ENCODE measurements around the gene RSU1. TPM values are rescaled to one million over a fixed set of nuclear protein-coding genes. Genes with fewer than 3 reads are reported as not detected.

RSU1 gene
- total RNA-seq (2014; rRNA removed; shearing (Covaris generic)) (104 and 109 TPM in 2 replicates), polyA plus RNA-seq (2016; fragmentation: Nextera tagmentation; extraction: Ambion mirVana) (236 and 252 TPM in 2 replicates)

DNA sequence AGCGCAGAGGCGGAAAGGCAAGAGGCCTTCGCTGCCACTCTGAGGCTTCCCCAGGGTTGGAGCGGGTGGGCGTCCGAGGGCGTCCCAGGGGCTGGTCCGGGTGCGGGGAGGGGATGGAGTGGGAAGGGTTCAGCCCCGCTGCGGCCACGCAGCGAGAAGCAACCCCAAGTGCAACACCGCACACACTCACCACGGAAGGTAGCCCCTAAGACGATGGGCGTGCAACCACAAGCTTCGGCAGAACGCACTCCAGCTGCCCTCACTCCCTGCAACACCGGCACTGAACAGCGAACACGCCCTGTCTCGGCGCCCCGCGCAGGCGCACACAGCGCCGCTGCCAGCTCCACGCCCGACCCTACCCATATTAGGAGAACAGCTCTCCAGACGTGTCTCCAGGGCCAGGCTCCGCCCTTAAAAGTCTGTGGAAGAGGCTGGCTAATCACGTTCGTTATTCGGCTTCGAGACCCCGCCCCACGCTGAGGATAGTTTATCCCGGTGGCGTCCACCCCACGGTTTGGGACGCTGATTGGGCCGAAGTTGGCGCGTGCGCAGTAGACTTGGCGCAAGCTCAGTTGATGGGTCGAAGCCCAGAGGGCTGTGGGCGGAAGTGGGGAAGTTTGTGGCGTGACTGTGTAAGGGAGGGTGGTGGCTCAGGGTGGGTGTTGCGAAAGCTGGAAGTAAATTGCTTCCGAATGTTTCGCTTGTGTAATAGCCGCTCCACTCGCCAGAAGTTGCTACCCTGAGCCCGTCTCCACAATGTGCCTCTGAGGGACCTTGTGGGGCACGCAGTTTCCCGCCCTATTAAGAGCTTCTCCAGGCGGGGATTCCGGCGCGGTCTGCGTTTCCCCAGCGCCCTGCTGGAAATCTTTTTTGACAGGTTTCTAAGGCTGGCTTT lies at the start of gene RSU1:
Gene RSU1 (minus strand): TSS at position 300 of the 895 bp plus-strand sequence. CDS start 343 bp downstream, outside the sequence.
- H3K9me3 ChIP-seq (ENCODE audit: low read depth) = no peaks in the 10 kb centered on the region
- peak within 1 kb of the TSS; percentile 95 for H3K27ac ChIP-seq
- in situ Hi-C loops (cut with MboI) = no loop called here
- peak within 1 kb of the TSS; percentile 97 for H2AFZ ChIP-seq
- peak within 1 kb of the TSS; percentile 87 for H3K9ac ChIP-seq
- peak; percentile 100 for DNase-seq
- H3F3A ChIP-seq (ENCODE audit: insufficient read depth) = peaks cover 14% of the 10 kb centered on the region
- H3K36me3 ChIP-seq (ENCODE audit: low read depth) = no peaks in the 10 kb centered on the region
- WGBS, 2 experiments (ENCODE audit: low coverage in 1 of 2, low lambda C conversion rate in 2 of 2, missing lambda C conversion rate in 2 of 2) = 0 to 1% methylated on average over 58 to 65 of the region's 65 CpGs
- H3K79me2 ChIP-seq (ENCODE audit: insufficient read depth) = peaks cover 46% of the 10 kb centered on the region
- H3K4me2 ChIP-seq (ENCODE audit: unreplicated experiment) = peak within 1 kb of the TSS; percentile 99
- no peaks in the 10 kb centered on the region for H3K9me2 ChIP-seq (ENCODE audit: insufficient read depth)
- H4K20me1 ChIP-seq (ENCODE audit: insufficient read depth) = no peaks in the 10 kb centered on the region
- H3K4me3 ChIP-seq = peak within 1 kb of the TSS; percentile 99
- H3K27me3 ChIP-seq (replicated peaks; ENCODE audit: insufficient read depth) = no peaks in the 10 kb centered on the region
- TF ChIP-seq EZH2 (IDR thresholded peaks at IDR 0.05; ENCODE audit: insufficient read depth, poor library complexity, severe bottlenecking) (no peak), EZH2phosphoT487 (IDR thresholded peaks at IDR 0.05; ENCODE audit: insufficient read depth, low read depth) (no peak)
- peaks cover 20% of the 10 kb centered on the region for H3K4me1 ChIP-seq (ENCODE audit: insufficient read depth)

DNA sequence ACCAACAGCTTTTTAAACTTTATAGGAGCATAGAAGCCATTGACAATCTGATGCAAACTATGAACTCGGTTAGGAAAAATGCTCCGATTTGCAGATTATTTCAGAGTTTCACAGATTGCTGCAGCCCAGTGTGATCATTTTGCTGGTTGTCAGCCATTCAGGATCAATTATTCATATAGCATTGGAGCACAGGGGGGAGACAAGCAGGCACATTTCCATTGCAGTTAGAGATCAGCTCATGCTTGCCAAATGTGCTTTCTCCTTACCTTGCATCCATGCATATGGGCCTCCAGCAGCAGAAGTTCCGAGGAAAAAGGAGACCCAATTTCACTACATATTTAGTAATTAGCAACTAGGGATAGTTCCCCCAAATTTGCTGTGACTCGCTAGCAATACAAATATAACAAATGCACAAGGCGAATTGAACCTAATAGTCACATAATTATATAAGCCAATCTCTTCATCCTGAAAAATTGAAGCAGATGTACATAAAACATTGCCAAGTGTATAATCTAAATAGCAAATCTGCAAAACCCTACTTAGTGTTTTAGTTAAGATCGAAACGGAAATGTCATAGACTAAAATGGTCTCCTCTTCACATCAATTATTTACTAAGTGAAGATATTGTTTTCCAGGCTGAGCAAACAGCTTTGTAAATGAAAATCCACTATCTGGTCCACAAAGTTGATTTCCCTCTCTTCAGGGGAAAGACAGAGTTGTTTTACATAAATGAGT lies 49.5 kb upstream of the RSU1 start:
- TF ChIP-seq EZH2 (IDR thresholded peaks at IDR 0.05; ENCODE audit: insufficient read depth, poor library complexity, severe bottlenecking) (no peak), EZH2phosphoT487 (IDR thresholded peaks at IDR 0.05; ENCODE audit: insufficient read depth, low read depth) (no peak)
- Histone ChIP-seq H2AFZ (no peak overlapping the region), H3K27ac (no peak overlapping the region)

DNA sequence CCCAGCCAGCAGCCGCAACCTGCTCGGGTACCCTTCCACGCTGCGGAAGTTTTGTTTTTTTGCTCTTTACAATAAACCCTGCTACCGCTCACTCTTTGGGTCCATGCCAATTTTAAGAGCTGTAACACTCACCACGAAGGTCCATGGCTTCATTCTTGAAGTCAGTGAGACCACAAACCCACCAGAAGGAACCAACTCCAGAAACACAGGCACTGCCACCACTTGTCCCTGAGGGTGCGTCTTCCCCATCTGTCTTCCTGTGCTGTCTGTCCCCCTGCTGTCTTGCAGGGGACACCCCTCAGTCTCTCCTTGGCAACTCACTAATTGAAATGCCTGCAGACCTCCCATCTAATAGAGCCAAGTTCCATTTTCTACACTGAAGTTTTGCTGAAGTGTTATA lies 48.5 kb upstream of the RSU1 start:
- no peaks in the 10 kb centered on the region for H3K36me3 ChIP-seq (ENCODE audit: low read depth)
- H3K4me1 ChIP-seq (ENCODE audit: insufficient read depth) = peaks cover 18% of the 10 kb centered on the region
- peaks cover 17% of the 10 kb centered on the region for H3F3A ChIP-seq (ENCODE audit: insufficient read depth)
- no peaks in the 10 kb centered on the region for H4K20me1 ChIP-seq (ENCODE audit: insufficient read depth)
- H3K9me2 ChIP-seq (ENCODE audit: insufficient read depth) = no peaks in the 10 kb centered on the region
- 90% methylated on average over 7 of the region's 7 CpGs for WGBS, 2 experiments (ENCODE audit: low coverage in 1 of 2, low lambda C conversion rate in 2 of 2, missing lambda C conversion rate in 2 of 2)
- no peaks in the 10 kb centered on the region for H3K9me3 ChIP-seq (ENCODE audit: low read depth)
- in situ Hi-C loops (cut with MboI) = no loop called here
- DNase-seq = no peak
- no peak overlapping the region for H3K4me3 ChIP-seq
- no peak for TF ChIP-seq EZH2 (IDR thresholded peaks at IDR 0.05; ENCODE audit: insufficient read depth, poor library complexity, severe bottlenecking)
- TF ChIP-seq EZH2phosphoT487 (IDR thresholded peaks at IDR 0.05; ENCODE audit: insufficient read depth, low read depth) = no peak
- no peak overlapping the region for H2AFZ ChIP-seq
- no peak overlapping the region for H3K9ac ChIP-seq
- H3K79me2 ChIP-seq (ENCODE audit: insufficient read depth) = no peaks in the 10 kb centered on the region
- H3K27me3 ChIP-seq (replicated peaks; ENCODE audit: insufficient read depth) = no peaks in the 10 kb centered on the region
- no peak overlapping the region for H3K4me2 ChIP-seq (ENCODE audit: unreplicated experiment)
- H3K27ac ChIP-seq = no peak overlapping the region

More for the DNA sequence above, 49.5 kb upstream of the RSU1 start:
- 96 to 97% methylated on average over 7 of the region's 7 CpGs for WGBS, 2 experiments (ENCODE audit: low coverage in 1 of 2, low lambda C conversion rate in 2 of 2, missing lambda C conversion rate in 2 of 2)
- H3K4me1 ChIP-seq (ENCODE audit: insufficient read depth) = peaks cover 18% of the 10 kb centered on the region
- no peaks in the 10 kb centered on the region for H3K36me3 ChIP-seq (ENCODE audit: low read depth)
- peaks cover 17% of the 10 kb centered on the region for H3F3A ChIP-seq (ENCODE audit: insufficient read depth)
- no peak overlapping the region for H3K4me2 ChIP-seq (ENCODE audit: unreplicated experiment)
- H3K4me3 ChIP-seq = no peak overlapping the region
- no peak overlapping the region for H3K9ac ChIP-seq
- H3K9me3 ChIP-seq (ENCODE audit: low read depth) = no peaks in the 10 kb centered on the region
- no peaks in the 10 kb centered on the region for H3K9me2 ChIP-seq (ENCODE audit: insufficient read depth)
- H3K27me3 ChIP-seq (replicated peaks; ENCODE audit: insufficient read depth) = no peaks in the 10 kb centered on the region
- DNase-seq = no peak
- H4K20me1 ChIP-seq (ENCODE audit: insufficient read depth) = no peaks in the 10 kb centered on the region
- no peaks in the 10 kb centered on the region for H3K79me2 ChIP-seq (ENCODE audit: insufficient read depth)
- in situ Hi-C loops (cut with MboI) = no loop called here

DNA sequence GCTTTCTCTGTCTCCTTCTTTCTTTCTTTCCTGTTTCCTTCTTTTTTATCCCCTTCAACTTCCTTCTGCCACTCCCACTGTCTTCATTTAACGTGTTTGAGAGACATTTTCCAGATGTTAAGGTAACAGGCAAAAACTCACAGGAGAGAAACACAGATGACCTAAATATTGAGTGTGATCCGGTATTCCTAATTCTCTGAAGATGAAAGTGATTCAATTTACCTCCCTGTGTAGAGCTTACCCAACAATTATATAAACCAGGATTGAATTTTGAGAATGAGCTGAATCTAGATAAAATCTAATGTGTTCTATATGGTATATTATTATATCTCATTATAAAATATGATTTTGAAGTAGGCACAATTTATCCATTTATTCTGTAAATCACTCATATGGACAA lies 46.5 kb upstream of the RSU1 start:
- Histone ChIP-seq H3K9ac (no peak overlapping the region), H3K9me2 (ENCODE audit: insufficient read depth) (no peaks in the 10 kb centered on the region), H3K4me1 (ENCODE audit: insufficient read depth) (peaks cover 18% of the 10 kb centered on the region), H3K27ac (no peak overlapping the region), H3F3A (ENCODE audit: insufficient read depth) (peaks cover 17% of the 10 kb centered on the region), H3K36me3 (ENCODE audit: low read depth) (no peaks in the 10 kb centered on the region), H3K9me3 (ENCODE audit: low read depth) (no peaks in the 10 kb centered on the region), H3K4me2 (ENCODE audit: unreplicated experiment) (no peak overlapping the region), H4K20me1 (ENCODE audit: insufficient read depth) (no peaks in the 10 kb centered on the region), H2AFZ (no peak overlapping the region), H3K4me3 (no peak overlapping the region), H3K79me2 (ENCODE audit: insufficient read depth) (no peaks in the 10 kb centered on the region), H3K27me3 (replicated peaks; ENCODE audit: insufficient read depth) (no peaks in the 10 kb centered on the region)
- no peak for DNase-seq
- TF ChIP-seq EZH2 (IDR thresholded peaks at IDR 0.05; ENCODE audit: insufficient read depth, poor library complexity, severe bottlenecking) (no peak), EZH2phosphoT487 (IDR thresholded peaks at IDR 0.05; ENCODE audit: insufficient read depth, low read depth) (no peak)
- WGBS, 2 experiments (ENCODE audit: low coverage in 1 of 2, low lambda C conversion rate in 2 of 2, missing lambda C conversion rate in 2 of 2) = 96 to 98% methylated on average over 2 of the region's 2 CpGs
- in situ Hi-C loops (cut with MboI) = no loop called here

Measured in GM23248 (cell line).